ENCODE data around the gene KCNH5. TPM values are rescaled to one million over a fixed set of nuclear protein-coding genes. Genes with fewer than 3 reads are reported as not detected.

The KCNH5 gene
- total and polyA plus RNA-seq, 2 of the 13 experiments (the other 11 are each of a cell fraction or from before 2014, with no cell fraction given), result not detected

DNA sequence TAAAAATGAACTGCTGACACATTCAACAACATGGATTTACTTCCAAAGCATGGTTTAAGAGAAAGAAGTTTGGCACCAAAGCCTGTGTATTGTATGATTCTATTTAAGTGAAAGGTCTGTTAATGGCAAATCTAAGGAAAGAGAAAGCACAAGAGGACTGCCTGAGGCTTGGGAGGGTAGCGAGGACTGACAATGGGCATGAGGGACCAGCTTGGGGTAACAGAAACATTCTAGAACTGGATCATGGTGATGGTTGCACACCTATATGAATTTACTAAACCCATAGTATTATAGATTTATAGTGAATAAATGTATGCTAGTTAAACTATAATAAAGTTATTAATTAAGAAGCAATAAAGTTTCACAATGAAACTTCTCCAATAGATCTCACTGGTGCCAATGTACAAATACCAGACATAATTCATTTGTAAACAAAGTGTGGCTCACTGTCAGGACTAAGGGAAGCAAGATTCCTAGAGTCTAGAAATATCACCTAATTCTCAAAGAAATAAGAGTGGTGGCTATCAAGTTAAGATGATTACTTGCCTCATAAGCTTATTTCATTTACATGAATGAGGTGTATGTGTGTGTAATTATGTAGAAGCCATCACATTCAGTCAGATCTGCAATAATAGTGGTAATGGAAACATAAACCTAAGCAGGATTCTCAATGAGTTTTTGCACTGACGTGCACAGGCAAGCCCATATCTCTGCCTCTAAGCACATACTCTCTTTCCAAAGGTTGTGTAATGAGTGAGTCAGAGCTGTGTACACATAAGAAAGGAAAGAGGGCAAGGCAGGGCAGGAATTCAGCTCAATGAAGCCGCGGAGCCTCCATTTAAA lies 353.4 kb downstream of the KCNH5 start (continued):
- TF ChIP-seq, protein P1, sequence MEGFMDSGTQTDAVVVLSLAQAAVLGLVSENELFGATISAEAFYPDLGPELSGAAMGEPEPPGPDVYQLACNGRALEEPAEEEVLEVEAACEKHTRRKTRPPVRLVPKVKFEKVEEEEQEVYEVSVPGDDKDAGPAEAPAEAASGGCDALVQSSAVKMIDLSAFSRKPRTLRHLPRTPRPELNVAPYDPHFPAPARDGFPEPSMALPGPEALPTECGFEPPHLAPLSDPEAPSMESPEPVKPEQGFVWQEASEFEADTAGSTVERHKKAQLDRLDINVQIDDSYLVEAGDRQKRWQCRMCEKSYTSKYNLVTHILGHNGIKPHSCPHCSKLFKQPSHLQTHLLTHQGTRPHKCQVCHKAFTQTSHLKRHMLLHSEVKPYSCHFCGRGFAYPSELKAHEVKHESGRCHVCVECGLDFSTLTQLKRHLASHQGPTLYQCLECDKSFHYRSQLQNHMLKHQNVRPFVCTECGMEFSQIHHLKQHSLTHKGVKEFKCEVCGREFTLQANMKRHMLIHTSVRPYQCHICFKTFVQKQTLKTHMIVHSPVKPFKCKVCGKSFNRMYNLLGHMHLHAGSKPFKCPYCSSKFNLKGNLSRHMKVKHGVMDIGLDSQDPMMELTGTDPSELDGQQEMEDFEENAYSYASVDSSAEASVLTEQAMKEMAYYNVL (CRISPR knock-in tag; IDR thresholded peaks at IDR 0.05; ENCODE audit: borderline replicate concordance), result peak; percentile 68; the same call in 1 of the 2 replicates
- no peak for TF ChIP-seq ZNF713 (CRISPR knock-in tag; IDR thresholded peaks at IDR 0.05)
- TF ChIP-seq, protein P2, sequence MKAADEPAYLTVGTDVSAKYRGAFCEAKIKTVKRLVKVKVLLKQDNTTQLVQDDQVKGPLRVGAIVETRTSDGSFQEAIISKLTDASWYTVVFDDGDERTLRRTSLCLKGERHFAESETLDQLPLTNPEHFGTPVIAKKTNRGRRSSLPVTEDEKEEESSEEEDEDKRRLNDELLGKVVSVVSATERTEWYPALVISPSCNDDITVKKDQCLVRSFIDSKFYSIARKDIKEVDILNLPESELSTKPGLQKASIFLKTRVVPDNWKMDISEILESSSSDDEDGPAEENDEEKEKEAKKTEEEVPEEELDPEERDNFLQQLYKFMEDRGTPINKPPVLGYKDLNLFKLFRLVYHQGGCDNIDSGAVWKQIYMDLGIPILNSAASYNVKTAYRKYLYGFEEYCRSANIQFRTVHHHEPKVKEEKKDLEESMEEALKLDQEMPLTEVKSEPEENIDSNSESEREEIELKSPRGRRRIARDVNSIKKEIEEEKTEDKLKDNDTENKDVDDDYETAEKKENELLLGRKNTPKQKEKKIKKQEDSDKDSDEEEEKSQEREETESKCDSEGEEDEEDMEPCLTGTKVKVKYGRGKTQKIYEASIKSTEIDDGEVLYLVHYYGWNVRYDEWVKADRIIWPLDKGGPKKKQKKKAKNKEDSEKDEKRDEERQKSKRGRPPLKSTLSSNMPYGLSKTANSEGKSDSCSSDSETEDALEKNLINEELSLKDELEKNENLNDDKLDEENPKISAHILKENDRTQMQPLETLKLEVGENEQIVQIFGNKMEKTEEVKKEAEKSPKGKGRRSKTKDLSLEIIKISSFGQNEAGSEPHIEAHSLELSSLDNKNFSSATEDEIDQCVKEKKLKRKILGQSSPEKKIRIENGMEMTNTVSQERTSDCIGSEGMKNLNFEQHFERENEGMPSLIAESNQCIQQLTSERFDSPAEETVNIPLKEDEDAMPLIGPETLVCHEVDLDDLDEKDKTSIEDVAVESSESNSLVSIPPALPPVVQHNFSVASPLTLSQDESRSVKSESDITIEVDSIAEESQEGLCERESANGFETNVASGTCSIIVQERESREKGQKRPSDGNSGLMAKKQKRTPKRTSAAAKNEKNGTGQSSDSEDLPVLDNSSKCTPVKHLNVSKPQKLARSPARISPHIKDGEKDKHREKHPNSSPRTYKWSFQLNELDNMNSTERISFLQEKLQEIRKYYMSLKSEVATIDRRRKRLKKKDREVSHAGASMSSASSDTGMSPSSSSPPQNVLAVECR (CRISPR knock-in tag; IDR thresholded peaks at IDR 0.05; ENCODE audit: borderline replicate concordance), result no peak; the same call in 1 of the 2 replicates
- no peak for TF ChIP-seq ZNF530 (CRISPR knock-in tag; IDR thresholded peaks at IDR 0.05; ENCODE audit: low read depth)
- TF ChIP-seq, protein P3, sequence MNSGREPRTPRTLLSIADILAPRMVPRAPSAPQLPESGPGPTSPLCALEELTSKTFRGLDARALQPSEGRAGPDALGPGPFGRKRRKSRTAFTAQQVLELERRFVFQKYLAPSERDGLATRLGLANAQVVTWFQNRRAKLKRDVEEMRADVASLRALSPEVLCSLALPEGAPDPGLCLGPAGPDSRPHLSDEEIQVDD (CRISPR knock-in tag; IDR thresholded peaks at IDR 0.05; ENCODE audit: borderline replicate concordance), result no peak
- TF ChIP-seq MTF1 (CRISPR knock-in tag; IDR thresholded peaks at IDR 0.05), result no peak
- no peak for TF ChIP-seq TOPORS (CRISPR knock-in tag; IDR thresholded peaks at IDR 0.05)
- TF ChIP-seq ZFP62 (CRISPR knock-in tag; IDR thresholded peaks at IDR 0.05), result no peak
